Measurements from ENCODE around the gene ANTXR2. TPM values are rescaled to one million over a fixed set of nuclear protein-coding genes. Genes with fewer than 3 reads are reported as not detected.

ANTXR2 gene
- total and polyA plus RNA-seq, 2 of the 8 experiments (the other 6 are each of a cell fraction or from before 2014, with no cell fraction given), result 1.1 to 7.5 TPM

DNA sequence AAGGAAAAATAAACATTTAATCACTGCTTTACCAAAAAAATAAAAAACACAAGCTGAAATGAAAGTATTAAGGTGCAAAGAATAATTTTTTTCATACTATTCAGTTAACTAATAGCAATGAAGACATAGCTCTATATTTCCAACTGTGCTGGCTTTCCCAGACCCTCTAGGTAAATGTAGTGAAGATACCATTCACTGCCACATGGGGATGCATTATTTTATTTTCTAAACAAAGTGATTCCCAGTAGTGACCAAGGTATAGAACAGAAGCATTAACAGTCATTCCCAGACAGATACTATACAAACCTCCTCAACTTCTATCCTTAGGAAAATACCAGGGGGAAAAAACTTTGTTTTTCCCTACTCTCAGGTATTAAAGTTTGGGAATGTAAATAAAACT, 39.4 kb downstream of the ANTXR2 start:
- FAIRE-seq (no peak), DNase-seq (ENCODE audit: low read depth in 1 of 2, low spot score in 2 of 2) (no peak)
- Histone ChIP-seq H2BK120ac (replicated peaks; ENCODE audit: low read depth, low read length) (no peak overlapping the region), H3K9ac (replicated peaks in 1 of 4; ENCODE audit: extremely low read depth in 1 of 4, low read depth in 3 of 4, low read length in 3 of 4) (no peak overlapping the region), H4K5ac (ENCODE audit: insufficient read length, low read depth, low read length) (no peak overlapping the region), H3K4ac (replicated peaks; ENCODE audit: insufficient read length, low read depth, low read length) (no peak overlapping the region), H3K18ac (ENCODE audit: extremely low read depth, low read length) (no peak overlapping the region), H3K27ac (ENCODE audit: low read depth, low read length) (no peak overlapping the region), H3K23ac (ENCODE audit: insufficient read length) (no peak overlapping the region), H3K27me3 (replicated peaks in 1 of 4; ENCODE audit: control insufficient read depth in 3 of 4, extremely low read depth in 1 of 4, insufficient read depth in 3 of 4, low read length in 3 of 4) (no peaks in the 10 kb centered on the region), H3K9me3 (ENCODE audit: insufficient read depth in 2 of 2, low read depth in 1 of 2, low read length in 1 of 2) (no peaks in the 10 kb centered on the region), H4K20me1 (replicated peaks in 1 of 2; ENCODE audit: control insufficient read depth in 1 of 2, insufficient read depth in 2 of 2, low read length in 2 of 2) (no peaks in the 10 kb centered on the region), H3K4me2 (ENCODE audit: insufficient read depth in 1 of 2, low read depth in 2 of 2, low read length in 2 of 2) (no peak overlapping the region), H4K8ac (ENCODE audit: extremely low read depth, insufficient read depth, low read length) (no peak overlapping the region), H3K23me2 (ENCODE audit: low read depth, low read length) (no peaks in the 10 kb centered on the region), H3K4me3 (ENCODE audit: extremely low read depth in 1 of 4, insufficient read depth in 2 of 4, low read depth in 3 of 4, low read length in 4 of 4) (no peak overlapping the region), H3K4me1 (replicated peaks in 1 of 4; ENCODE audit: control insufficient read depth in 3 of 4, insufficient read depth in 4 of 4, low read length in 3 of 4) (no peaks in the 10 kb centered on the region), H3K79me1 (ENCODE audit: low read depth, low read length) (no peaks in the 10 kb centered on the region), H3K36me3 (ENCODE audit: control insufficient read depth in 2 of 4, insufficient read depth in 4 of 4, low read length in 3 of 4) (no peaks in the 10 kb centered on the region), H2AFZ (ENCODE audit: low read length) (no peak overlapping the region), H2AK5ac (ENCODE audit: low read depth, low read length) (no peak overlapping the region), H3K79me2 (ENCODE audit: control insufficient read depth in 1 of 2, insufficient read depth in 2 of 2, low read length in 2 of 2) (no peaks in the 10 kb centered on the region), H2BK12ac (ENCODE audit: low read depth, low read length) (no peak overlapping the region), H2BK15ac (ENCODE audit: low read length) (no peak overlapping the region), H2BK20ac (ENCODE audit: low read length) (no peak overlapping the region), H3K56ac (replicated peaks; ENCODE audit: insufficient read length, low read depth, low read length) (no peak overlapping the region), H3K14ac (ENCODE audit: insufficient read length) (no peak overlapping the region), H2BK5ac (ENCODE audit: low read depth, low read length) (no peak overlapping the region), H4K91ac (replicated peaks; ENCODE audit: insufficient read length, low read length) (no peak overlapping the region)
- ChIA-PET POLR2A (ENCODE audit: partially characterized antibody) (no interaction called here), CTCF (ENCODE audit: partially characterized antibody) (interaction anchor here (0.6 to 0.9 kb wide), 8 partner anchors 9 to 1307 kb away, joined by 3 read pairs; no protein-coding TSS in a partner anchor)
- TF ChIP-seq RNF2 (IDR thresholded peaks at IDR 0.05; ENCODE audit: borderline replicate concordance, low read depth, low read length, missing control alignments, poor library complexity, severe bottlenecking) (no peak), BCL11A (IDR thresholded peaks at IDR 0.05; ENCODE audit: low read depth in 2 of 2, low read length in 2 of 2) (no peak), RAD21 (IDR thresholded peaks at IDR 0.05 in 1 of 2, conservative IDR thresholded peaks at IDR 0.05 in 1 of 2; ENCODE audit: low read depth in 2 of 2, low read length in 2 of 2) (0 out of 4 replicates have a peak, but pooled peaks of 1 of the 2 experiments have one; percentile 9), TBP (IDR thresholded peaks at IDR 0.05; ENCODE audit: low read depth, low read length) (no peak), EZH2 (IDR thresholded peaks at IDR 0.05; ENCODE audit: low read depth, low read length, severe bottlenecking) (no peak)
- TF ChIP-seq, protein P1, sequence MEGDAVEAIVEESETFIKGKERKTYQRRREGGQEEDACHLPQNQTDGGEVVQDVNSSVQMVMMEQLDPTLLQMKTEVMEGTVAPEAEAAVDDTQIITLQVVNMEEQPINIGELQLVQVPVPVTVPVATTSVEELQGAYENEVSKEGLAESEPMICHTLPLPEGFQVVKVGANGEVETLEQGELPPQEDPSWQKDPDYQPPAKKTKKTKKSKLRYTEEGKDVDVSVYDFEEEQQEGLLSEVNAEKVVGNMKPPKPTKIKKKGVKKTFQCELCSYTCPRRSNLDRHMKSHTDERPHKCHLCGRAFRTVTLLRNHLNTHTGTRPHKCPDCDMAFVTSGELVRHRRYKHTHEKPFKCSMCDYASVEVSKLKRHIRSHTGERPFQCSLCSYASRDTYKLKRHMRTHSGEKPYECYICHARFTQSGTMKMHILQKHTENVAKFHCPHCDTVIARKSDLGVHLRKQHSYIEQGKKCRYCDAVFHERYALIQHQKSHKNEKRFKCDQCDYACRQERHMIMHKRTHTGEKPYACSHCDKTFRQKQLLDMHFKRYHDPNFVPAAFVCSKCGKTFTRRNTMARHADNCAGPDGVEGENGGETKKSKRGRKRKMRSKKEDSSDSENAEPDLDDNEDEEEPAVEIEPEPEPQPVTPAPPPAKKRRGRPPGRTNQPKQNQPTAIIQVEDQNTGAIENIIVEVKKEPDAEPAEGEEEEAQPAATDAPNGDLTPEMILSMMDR (IDR thresholded peaks at IDR 0.05; ENCODE audit: control extremely low read depth in 1 of 3, insufficient read depth in 1 of 3, low read depth in 1 of 3, low read length in 3 of 3), result peak in 1 of 3 experiments; percentile 21; a peak in 1 of 4 replicates
- TF ChIP-seq, protein P2, sequence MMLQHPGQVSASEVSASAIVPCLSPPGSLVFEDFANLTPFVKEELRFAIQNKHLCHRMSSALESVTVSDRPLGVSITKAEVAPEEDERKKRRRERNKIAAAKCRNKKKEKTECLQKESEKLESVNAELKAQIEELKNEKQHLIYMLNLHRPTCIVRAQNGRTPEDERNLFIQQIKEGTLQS (IDR thresholded peaks at IDR 0.05; ENCODE audit: insufficient read depth, low read depth, low read length), result no peak

All from H1 (cell line).